Activated CD4-positive, alpha-beta T cell treated with anti-CD3 and anti-CD28 coated beads for 4 hours (primary cell): ENCODE data around the gene OSBPL6.
"Not testable (repeated sequence)": the region's sequence is repeated elsewhere in the genome, so short reads cannot be mapped to it uniquely, and the experiment has no call there.

ENCODE experiments used
- DNase-seq, 2 donors: peaks; one replicate each; pipeline ENCODE4 v3.0.0-alpha.2; 2020

OSBPL6 gene

DNA sequence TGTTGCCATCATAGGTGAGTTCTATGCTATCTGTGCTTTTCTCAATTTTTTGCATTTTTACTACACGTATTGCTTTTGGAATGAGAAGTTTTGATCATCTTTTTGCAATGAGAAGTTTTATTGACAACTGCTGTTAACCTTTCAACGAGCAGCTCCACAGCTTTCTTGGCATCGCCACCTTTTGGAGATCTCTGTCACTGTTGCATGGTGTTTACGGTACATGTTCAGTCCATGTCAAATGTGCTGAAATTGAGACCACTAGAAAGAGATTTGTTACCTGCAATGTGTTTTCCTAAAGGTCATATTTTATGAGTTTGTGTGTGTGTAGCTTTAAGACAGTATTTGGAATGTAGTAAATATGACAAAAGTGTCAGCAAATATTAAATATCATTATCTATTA lies 120.8 kb downstream of the OSBPL6 start:
- no peak for DNase-seq

DNA sequence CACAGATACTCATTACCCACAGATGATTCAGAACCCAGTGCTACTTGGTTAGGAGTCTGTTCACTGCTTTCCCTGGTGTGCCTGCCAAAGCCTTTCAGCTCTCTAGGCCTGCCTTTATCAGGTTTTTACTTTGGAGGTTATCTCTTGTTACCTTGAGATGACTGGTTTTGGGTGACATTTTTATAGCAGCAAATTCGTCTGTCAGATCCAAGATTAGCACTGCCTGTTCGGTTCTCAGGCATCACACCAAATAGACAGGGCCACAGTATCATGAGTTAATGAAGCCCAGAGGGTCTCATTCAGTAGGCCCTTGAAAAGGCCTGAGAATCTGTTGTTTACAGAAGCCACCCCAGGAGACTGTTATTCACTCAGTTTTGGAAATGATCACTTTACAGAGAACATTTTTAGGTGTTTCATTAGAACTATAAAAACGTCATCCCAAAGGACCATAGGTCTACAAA lies 121.2 kb downstream of the OSBPL6 start:
- no peak for DNase-seq

DNA sequence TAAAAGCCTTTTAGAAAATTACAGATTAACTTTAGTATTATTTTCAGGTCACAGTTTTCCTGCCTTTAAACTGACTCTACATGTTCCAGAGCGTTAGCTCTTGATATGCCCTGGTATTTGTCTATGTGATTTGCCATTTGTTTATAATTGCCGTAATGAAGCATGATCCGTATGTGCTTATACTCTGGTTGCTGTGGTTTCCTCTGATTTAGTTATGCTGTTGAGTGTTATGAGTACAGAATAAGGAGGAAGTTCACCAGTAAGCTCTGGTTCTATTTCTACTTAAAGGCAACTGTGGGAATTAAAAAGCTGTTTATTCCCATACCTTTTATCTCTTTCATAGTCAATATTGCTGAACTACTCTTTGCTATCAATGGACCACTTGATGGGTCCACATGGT lies 123.5 kb downstream of the OSBPL6 start:
- no peak for DNase-seq

DNA sequence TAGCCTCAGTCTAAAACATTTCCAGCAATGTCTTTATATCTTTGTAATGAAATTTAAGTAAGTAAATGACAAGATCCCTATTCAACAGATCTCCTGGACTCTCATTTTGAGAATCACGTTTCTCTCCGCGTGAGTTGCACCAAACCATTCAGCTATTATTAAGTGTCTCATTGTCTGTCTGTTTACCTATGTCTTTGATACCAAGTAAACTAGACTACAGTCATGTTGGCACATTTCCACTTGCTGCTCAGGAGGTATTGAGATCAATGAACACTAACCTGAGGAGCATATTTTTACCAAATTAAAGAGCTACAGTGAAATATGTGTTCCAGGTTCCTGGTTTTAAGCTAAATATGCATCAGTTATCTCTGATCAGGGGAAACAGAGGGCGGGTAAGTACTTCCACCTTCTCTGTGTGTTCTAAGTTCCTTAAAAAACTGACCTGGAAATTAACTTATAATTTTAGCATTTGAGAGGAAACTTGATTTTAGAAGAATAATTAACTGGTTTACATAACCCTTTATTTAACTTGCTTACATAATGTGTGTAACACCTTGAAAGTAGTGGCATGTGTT lies 125.8 kb downstream of the OSBPL6 start:
- no peak for DNase-seq

DNA sequence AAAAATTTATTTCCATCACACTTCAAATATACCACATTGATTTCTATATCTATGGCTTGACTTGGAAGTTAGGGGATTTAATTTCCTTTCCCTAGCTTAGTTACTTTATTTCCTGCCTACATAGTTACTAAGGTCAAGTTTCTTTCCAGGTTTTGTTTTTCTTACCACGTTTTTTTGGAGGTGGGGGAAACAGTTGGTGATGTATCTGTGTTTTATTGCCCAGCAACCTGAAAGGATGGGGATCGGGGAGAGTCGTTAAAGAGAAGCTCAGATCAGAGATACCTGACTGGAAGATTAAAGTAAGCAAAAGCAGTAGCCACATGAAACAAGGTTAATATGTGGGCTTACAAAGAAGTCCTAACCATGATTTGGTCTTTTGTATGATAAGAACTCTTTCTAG lies 127.8 kb downstream of the OSBPL6 start:
- no peak for DNase-seq

DNA sequence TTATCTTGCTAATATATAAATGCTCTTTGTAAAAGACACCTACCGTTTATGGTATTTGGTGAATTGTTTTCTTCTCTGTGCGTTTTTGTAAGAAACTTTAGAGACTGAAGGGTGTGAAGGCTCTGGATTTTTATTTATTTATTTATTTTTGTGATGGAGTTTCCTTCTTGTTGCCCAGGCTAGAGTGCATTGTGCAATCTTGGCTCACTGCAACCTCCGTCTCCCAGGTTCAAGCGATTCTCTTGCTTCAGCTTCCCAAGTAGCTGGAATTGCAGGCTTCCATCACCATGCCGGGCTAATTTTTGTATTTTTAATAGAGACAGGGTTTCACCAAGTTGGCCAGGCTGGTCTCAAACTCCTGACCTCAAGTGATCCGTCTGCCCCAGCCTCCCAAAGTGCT lies 129.0 kb downstream of the OSBPL6 start:
- not testable (repeated sequence) for DNase-seq

DNA sequence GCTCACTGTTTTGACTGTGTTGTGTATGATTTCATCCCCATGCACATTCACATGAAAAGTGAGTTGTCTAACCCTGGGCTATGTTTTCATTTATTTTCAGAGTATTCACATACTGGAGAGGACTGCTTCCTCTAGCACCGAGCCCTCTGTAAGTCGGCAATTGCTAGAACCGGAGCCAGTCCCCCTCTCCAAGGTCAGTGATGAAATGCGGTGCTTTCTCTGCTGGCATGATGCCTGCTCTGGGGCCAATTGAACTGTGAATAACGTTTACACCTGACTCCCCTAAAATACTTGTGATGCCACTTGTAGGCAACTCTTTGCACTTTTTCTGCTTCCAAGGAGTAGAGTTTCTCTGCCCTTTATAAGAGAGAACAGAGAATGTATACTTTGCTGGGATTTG lies 129.8 kb downstream of the OSBPL6 start:
- no peak for DNase-seq

DNA sequence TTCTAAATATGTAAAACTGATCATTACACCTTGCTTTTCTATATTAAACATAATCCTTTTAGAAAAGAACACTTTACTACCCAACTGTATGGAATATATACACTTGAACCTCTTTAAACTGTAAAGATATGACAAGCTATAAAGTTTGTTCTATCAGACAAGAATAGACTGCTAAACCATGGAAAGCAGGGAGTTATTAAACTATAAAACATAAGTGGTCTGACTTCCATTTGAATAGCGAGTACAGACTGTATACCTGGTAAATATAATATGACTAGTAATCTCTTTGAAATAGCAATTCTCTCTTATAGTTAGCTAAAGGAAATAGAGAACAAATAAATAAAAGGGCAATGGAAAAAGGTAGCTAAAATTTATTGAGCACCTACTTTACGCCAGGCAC lies 131.0 kb downstream of the OSBPL6 start:
- DNase-seq: no peak

DNA sequence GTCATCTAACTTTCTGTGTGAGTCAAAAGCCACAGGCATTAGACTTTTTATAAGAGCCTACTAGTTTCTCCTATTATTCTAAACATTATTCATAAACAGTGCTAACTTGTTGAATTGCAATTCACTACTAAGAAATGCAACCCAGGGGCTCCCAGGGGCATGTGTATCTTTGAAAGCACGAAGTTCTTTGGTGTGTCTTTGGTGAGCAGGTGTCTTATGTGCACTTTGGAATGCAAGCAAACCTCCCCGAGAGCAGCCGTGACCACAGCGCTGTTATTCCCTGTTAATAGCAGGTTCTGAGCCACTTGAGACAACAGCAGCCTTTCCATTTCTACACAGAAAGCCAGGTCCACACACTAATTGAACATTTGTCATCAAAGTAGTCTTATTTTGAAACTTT lies 133.2 kb downstream of the OSBPL6 start:
- no peak for DNase-seq

DNA sequence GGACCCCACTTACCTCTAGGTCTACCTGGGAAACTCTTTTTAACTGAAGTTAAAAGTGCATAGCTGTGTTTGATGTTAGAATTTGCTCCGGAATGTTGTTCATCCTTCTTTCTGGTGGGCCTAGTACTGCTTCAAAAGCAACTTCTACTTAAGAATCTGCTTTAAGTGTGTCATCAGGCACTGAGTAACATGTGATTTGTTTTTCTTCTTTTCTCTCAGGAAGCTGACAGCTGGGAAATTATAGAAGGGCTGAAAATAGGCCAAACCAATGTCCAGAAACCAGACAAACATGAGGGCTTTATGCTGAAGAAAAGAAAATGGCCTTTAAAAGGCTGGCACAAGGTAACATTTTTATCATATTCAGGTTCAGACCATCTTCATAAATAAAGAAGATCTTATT lies 133.7 kb downstream of the OSBPL6 start:
- no peak for DNase-seq

DNA sequence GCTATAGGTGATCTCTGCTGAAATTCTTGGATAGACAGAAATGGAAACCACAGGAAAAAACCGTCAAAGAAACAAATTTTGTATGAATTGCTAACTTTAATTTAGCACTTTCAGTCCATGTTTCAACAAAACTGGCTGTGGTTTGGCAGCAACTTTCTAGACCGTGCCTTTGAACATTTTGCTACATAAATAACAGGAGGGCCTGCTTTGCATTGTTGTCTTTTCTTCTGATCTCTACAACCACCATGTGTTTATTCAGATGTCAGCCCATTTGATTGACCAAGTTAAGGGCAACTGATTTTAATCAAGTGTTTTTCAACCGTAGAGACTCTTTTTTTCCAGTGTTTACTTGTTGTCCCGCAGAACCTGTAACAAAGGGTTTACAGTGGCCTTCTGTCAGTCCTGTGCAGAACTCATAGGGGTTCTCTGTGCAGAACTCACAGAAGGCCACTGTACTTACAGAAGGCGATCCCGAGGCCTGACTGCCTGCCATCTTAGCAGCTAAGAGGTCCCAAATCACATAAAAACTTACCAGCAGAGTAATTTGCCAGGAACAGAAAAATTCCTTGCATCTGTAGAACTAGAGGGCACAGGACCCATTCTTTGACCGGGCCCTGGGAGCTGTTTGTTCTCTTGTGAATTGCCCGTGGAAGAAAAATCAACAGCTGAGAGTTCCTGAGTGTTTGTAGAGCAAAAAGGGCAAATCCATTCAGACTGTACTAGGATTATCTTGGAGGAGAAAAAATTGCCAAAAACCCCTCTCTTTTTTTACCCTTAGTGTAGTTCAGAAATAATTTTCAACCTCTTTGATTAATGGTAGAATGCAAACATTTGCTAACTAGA lies 136.1 kb downstream of the OSBPL6 start:
- DNase-seq: no peak

DNA sequence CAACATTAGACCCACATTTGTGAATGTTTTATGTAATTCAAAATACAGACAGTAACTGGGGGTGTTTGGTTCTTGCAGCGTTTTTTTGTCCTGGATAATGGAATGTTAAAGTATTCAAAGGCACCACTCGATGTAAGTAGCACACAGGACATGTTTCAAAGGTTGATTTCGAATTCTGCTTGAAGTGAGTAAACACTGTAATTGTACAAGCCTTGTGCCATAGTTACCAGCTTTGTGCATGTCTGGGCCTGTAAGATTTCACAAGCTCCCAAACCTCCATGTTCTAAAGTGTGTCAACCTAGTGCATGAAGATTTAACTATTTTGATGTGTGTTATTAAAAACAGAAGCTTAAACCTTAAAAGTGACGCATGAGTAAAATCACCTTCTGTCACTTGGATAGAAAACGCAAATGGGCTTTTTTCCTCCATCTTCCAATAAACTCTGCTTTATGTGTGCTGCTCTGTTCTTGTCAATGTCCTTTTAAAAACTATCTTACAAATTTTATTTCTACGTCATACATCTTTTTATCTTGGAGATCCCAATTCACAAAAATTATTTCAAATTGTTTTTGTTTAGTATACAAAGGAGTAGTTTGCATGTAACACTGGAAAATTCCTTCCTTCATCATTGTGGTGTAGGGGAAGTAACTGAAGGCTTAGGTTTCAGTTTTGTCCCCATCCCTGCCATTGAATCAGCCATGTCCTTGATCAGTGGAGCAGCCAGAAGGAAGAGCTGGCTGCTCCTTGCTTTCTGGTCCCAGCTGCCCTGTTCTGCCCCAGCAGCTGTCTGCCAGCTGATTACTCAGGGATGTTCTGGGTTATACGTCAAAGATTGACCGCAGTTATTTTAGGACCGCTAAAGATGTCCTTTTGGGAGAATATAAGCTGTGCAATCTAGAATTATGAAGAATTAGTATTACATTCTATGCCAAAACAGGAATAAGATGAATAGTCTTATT lies 137.4 kb downstream of the OSBPL6 start:
- no peak for DNase-seq

DNA sequence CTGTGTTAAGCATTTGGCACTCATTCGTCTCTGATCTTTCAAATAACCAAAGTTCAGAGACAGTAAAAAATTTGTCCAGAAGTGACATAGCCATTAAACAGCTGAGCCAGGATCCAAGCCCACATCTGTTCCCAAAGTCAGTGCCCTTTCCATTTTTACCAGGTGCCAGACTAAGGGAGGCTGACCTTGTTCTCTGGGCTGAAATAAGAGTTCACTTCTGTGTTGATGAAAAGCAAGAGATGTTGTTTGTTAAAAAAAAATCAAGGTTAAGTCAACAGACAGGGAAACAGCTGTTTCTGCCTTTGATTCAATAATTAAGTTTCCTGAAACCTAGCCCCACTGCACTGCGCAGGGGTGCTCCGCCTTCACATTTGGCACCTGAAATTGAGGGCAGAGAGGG lies 139.5 kb downstream of the OSBPL6 start:
- DNase-seq: no peak

DNA sequence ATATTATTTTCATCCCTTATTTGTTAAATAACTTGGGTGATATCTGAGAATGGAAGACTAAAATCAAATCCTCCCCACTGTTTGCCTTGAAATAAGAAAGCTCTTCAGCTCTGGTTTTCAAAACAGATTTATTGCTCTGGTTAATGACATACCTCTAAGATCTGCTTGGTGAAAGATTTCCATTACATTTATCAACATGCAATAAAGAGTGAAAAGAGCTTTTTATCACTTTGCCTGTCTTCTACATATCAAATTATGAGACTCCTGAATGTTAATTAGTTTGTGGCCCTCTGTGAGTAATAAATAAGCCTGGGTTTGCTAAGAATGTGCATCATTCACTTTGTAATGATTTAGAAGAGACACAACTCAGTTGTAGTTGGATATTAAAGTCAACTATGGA lies 140.9 kb downstream of the OSBPL6 start:
- DNase-seq: no peak

DNA sequence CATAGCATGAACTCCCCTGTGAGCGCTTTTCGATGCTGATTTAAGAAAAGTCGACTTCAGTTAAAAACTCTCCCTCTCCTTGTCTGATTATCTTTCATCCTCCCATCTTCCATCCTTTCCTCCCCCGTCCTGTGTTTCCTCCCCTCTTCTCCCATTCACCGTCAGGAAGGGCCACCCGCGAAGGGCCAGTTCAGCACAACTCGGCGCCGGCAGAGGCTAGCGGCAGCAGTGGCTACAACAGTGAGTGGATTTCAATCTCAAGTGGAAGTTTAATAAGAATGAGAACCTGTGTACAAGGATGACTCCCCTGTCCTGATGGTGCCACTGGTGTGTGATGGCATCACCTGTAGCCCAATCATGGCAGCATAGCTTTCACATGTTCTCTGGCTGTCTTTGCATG lies 149.8 kb downstream of the OSBPL6 start:
- DNase-seq: no peak

DNA sequence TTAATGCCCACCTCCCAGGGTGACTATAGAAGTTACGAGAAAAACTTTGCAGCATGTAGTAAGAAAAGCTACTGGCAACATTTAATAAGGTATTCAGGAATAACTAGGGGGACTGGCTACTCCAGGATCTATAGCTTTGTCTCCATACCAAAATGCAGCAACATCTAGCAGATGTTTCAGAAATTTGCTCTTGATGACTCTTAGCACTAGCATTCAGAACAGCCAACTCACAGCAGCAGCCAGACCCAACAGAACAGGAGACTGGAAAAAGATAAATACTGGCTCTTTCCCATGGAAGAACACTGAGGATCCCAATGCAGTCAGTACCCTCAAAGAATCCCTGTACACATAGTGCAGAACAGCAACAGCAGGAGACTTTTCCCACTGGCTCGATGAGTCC lies 151.6 kb downstream of the OSBPL6 start:
- no peak for DNase-seq

DNA sequence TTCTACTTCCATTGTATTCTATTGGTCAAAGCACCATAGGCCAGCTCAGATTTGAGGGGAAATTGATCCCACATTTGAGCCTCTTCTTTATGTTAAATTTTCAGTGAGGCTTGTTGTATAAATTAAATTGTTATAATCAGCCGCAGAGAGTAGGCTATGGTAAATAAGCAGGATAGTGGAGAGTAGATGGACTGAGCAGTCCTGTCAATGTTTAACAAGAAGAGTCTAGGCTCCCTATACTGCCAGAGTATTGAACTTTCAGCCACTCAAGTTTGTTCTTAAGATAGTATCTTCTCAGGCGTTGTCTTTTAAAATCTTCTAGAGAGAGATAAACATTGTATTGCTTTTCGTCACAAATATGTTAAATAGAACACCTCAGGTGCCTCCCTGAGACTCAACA lies 155.7 kb downstream of the OSBPL6 start:
- DNase-seq: no peak

DNA sequence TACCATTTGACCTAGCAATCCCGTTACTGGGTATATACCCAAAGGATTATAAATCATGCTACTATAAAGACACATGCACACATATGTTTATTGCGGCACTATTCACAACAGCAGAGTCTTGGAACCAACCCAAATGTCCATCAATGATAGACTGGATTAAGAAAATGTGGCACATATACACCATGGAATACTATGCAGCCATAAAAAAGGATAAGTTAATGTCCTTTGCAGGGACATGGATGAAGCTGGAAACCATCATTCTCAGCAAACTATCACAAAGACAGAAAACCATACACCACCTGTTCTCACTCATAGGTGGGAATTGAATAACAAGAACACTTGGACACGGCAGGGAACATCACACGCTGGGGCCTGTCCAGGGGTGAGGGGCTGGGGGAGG lies 163.4 kb downstream of the OSBPL6 start:
- DNase-seq: not testable (repeated sequence)

DNA sequence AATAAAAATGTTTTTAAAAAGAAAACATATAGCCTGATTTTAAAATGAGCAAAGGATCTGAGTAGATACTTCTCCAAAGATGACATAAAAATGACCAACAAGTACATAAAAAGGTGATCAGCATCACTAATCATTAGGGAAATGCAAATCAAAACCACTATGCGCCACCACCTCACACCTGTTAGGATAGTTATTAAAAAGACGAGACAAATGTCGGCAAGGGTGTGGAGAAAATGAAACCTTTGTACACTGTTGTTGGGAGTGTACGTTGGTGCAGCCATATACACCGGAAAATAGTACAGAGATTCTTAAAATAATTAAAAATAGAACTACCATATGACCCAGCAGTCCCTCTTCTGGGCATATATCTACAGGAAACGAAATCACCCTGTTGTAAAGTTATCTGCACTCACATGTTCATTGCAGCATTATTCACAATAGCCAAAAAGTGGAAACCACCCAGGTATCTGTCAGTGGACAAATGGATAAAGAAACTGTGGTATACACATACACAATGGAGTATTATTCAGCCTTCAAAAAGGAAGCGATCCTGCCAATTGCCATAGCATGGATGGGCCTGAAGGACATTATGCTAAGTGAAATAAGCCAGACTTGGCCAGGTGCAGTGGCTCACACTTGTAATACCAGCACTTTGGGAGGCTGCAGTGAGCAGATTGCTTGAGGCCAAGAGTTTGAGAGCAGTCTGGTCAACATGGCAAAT lies 165.0 kb downstream of the OSBPL6 start:
- no peak for DNase-seq

DNA sequence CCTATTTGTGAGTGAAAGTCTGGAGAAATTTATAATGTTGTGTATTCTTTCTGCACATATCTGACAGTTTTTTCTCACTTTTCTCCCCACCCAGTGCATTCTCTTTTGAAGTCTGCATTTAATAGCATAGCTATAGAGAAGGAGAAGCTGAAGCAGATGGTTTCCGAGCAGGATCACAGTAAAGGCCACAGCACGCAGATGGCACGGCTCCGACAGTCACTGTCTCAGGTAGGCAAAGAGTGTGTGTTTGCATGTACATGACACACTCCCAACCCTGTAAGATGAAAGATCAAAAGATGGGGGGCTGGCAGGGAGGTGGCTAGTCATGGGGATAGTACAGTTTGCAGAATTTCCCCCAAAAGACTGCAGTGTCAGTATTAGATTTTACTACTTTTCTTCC lies 167.3 kb downstream of the OSBPL6 start:
- DNase-seq: no peak

DNA sequence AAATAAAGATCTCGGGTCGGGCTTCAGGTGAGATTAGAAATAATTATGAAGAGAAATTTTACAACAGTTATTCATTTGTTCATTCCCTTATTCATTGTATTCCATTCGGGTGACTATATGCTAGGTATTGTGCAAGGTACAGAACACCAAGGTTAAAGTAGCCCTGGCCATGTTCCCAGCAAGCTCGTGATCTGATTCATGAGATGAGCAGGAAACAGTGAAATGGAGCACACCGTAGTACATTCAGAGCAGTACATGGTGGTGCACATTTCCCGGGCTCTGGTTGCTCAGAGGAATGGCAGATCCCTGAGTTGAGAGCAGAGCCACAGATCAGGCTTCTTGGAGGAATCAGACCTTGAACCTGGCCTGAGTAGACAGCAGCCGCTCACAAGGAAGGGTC lies 168.9 kb downstream of the OSBPL6 start:
- DNase-seq: no peak

DNA sequence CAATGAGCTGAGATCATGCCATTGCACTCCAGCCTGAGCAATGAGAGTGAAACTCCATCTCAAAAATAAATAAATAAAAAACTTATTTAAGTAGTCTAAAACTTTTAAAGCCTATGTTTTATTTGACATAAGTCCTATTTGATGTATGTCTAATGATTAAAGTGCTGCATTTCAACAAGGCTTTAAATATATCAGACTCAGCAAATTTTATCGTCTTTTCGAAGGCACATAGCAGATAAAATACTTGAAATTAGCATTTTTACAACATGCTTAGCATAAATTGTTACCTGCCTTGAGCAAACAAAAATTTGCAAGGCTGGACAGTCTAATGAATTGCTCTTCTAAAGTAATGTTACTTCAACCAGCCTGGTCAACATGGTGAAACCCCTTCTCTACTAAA lies 170.8 kb downstream of the OSBPL6 start:
- no peak for DNase-seq

DNA sequence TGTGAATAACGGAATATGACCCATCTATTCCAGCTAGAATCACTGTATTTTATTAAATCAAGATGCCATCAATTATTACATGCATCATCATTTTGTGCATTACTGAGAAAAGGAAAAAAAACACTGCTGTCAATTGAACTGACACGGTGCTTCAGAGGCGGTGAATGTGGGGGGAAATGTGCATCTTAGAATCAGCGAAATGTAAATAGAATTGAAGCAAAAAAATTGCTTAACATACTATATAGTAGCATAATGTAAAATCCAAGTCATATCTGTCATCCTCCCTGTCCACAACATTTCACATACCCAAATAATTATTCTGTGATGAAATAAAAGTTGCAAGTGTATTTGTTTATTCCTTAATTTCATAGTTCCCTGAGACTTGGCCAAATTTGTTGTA lies 172.1 kb downstream of the OSBPL6 start:
- DNase-seq: no peak
